H9 (cell line): Measurements from ENCODE around the gene SYTL1. TPM values are rescaled to one million over a fixed set of nuclear protein-coding genes. Genes with fewer than 3 reads are reported as not detected.

ENCODE experiments used
- DNase-seq: peaks from one replicate; pipeline ENCODE4 v3.0.0-alpha.2; 2017
- H2AFZ ChIP-seq: one replicate; pipeline ENCODE4 v1.6.1; 2013; ENCODE audit warnings: mild to moderate bottlenecking, low read length, control low read depth, moderate library complexity
- H2AK5ac ChIP-seq: 2 replicates; pipeline ENCODE4 v1.6.1; 2013; ENCODE audit warnings: low read length, control low read depth, mixed read lengths; ENCODE audit not compliant: insufficient read length
- H2BK120ac ChIP-seq: one replicate; pipeline ENCODE4 v1.6.1; 2013; ENCODE audit warnings: low read depth, mild to moderate bottlenecking, low read length, control low read depth, inconsistent platforms; ENCODE audit not compliant: poor library complexity, severe bottlenecking
- H2BK12ac ChIP-seq: 2 replicates; pipeline ENCODE4 v1.6.1; 2013; ENCODE audit warnings: low read length, control low read depth, mixed read lengths, low read depth; ENCODE audit not compliant: insufficient read length
- H2BK15ac ChIP-seq: 2 replicates; pipeline ENCODE4 v1.6.1; 2013; ENCODE audit warnings: low read depth, low read length, control low read depth
- H2BK20ac ChIP-seq: one replicate; pipeline ENCODE4 v1.6.1; 2013; ENCODE audit warnings: low read depth, mild to moderate bottlenecking, low read length, control low read depth, inconsistent platforms; ENCODE audit not compliant: poor library complexity, severe bottlenecking
- H2BK5ac ChIP-seq: 2 replicates; pipeline ENCODE4 v1.6.1; 2013; ENCODE audit warnings: low read length, control low read depth, mixed read lengths; ENCODE audit not compliant: insufficient read length
- H3K14ac ChIP-seq: 2 replicates; pipeline ENCODE4 v1.6.1; 2013; ENCODE audit warnings: low read length, control low read depth; ENCODE audit not compliant: insufficient read depth
- H3K18ac ChIP-seq: 2 replicates; pipeline ENCODE4 v1.6.1; 2013; ENCODE audit warnings: low read depth, mild to moderate bottlenecking, mixed read lengths, low read length, control low read depth; ENCODE audit not compliant: insufficient read length
- H3K23ac ChIP-seq: 2 replicates; pipeline ENCODE4 v1.6.1; 2013; ENCODE audit warnings: low read length, control low read depth, mixed read lengths, low read depth; ENCODE audit not compliant: insufficient read length
- H3K23me2 ChIP-seq: 2 replicates; pipeline ENCODE4 v1.6.1; 2013; ENCODE audit warnings: low read depth, mild to moderate bottlenecking, mixed read lengths, low read length, control low read depth; ENCODE audit not compliant: insufficient read length, poor library complexity, severe bottlenecking
- H3K27ac ChIP-seq: 2 replicates; pipeline ENCODE4 v1.5.1; 2013; ENCODE audit warnings: low read length, control low read depth, mixed read lengths, low read depth; ENCODE audit not compliant: insufficient read length
- H3K27me3 ChIP-seq: 2 replicates; pipeline ENCODE4 v1.6.1; 2013; ENCODE audit warnings: low read length, control low read depth, inconsistent platforms; ENCODE audit not compliant: insufficient read depth
- H3K4ac ChIP-seq: 2 replicates; pipeline ENCODE4 v1.6.1; 2013; ENCODE audit warnings: low read depth, mild to moderate bottlenecking, control low read depth, inconsistent platforms, low read length, moderate library complexity
- H3K4me1 ChIP-seq: 2 replicates; pipeline ENCODE4 v1.6.1; 2013; ENCODE audit warnings: low read length, control low read depth, inconsistent platforms; ENCODE audit not compliant: insufficient read depth
- H3K4me2 ChIP-seq: 2 replicates; pipeline ENCODE4 v1.6.1; 2013; ENCODE audit warnings: low read length, control low read depth, mixed read lengths; ENCODE audit not compliant: insufficient read length, insufficient read depth
- H3K56ac ChIP-seq: 2 replicates; pipeline ENCODE4 v1.6.1; 2013; ENCODE audit warnings: low read depth, mild to moderate bottlenecking, mixed read lengths, low read length, control low read depth; ENCODE audit not compliant: insufficient read length
- H3K79me1 ChIP-seq: 2 replicates; pipeline ENCODE4 v1.6.1; 2013; ENCODE audit warnings: low read depth, mild to moderate bottlenecking, moderate library complexity, low read length, control low read depth, inconsistent platforms; ENCODE audit not compliant: insufficient read depth, poor library complexity, severe bottlenecking
- H3K79me2 ChIP-seq: 2 replicates; pipeline ENCODE4 v1.6.1; 2013; ENCODE audit warnings: low read length, control low read depth, inconsistent platforms; ENCODE audit not compliant: insufficient read depth
- H3K9ac ChIP-seq: 2 replicates; pipeline ENCODE4 v1.6.1; 2013; ENCODE audit warnings: low read length, control low read depth, mixed read lengths; ENCODE audit not compliant: insufficient read length; ENCODE audit errors: extremely low read depth
- H3K9me3 ChIP-seq: one replicate; pipeline ENCODE4 v1.6.1; 2013; ENCODE audit warnings: low read depth, low read length, inconsistent platforms; ENCODE audit not compliant: control insufficient read depth
- H3T11ph ChIP-seq: one replicate; pipeline ENCODE4 v1.6.1; 2013; ENCODE audit warnings: mild to moderate bottlenecking, low read length, control low read depth, inconsistent platforms
- H4K20me1 ChIP-seq: one replicate; pipeline ENCODE4 v1.6.1; 2013; ENCODE audit not compliant: control insufficient read depth, insufficient read length, insufficient read depth
- H4K5ac ChIP-seq: 2 replicates; pipeline ENCODE4 v1.6.1; 2013; ENCODE audit warnings: low read depth, mild to moderate bottlenecking, mixed read lengths, low read length, control low read depth; ENCODE audit not compliant: insufficient read length
- H4K8ac ChIP-seq: replicated peaks from 2 replicates; pipeline ENCODE4 v1.6.1; 2013; ENCODE audit warnings: low read length, control low read depth, mixed read lengths, low read depth; ENCODE audit not compliant: insufficient read length
- H4K91ac ChIP-seq: 2 replicates; pipeline ENCODE4 v1.6.1; 2013; ENCODE audit warnings: low read depth, mild to moderate bottlenecking, moderate library complexity, mixed read lengths, low read length, control low read depth; ENCODE audit not compliant: insufficient read length
- H3K27ac Mint-ChIP-seq, 3 experiments: 2 replicates in 2 of 3; 3 replicates in 1 of 3; pipeline ENCODE4 v1.8.0; 2020 to 2021; ENCODE audit warnings: mixed read lengths in 3 of 3, mild to moderate bottlenecking in 1 of 3, moderate library complexity in 1 of 3
- H3K27me3 Mint-ChIP-seq: 2 replicates; pipeline ENCODE4 v1.8.0; 2021; ENCODE audit warnings: low read depth, mild to moderate bottlenecking, moderate library complexity, mixed read lengths
- H3K36me3 Mint-ChIP-seq, 3 experiments: 2 replicates in 2 of 3; 3 replicates in 1 of 3; pipeline ENCODE4 v1.8.0; 2020 to 2021; ENCODE audit warnings: low read depth in 3 of 3, mixed read lengths in 3 of 3; ENCODE audit not compliant: insufficient read depth in 1 of 3
- H3K4me1 Mint-ChIP-seq, 2 experiments: 2 replicates each; pipeline ENCODE4 v1.8.0; 2020; ENCODE audit warnings: mixed read lengths in 2 of 2
- H3K4me3 Mint-ChIP-seq, 2 experiments: 2 replicates in 1 of 2; 3 replicates in 1 of 2; pipeline ENCODE4 v1.8.0; 2020 to 2021; ENCODE audit warnings: mild to moderate bottlenecking in 2 of 2, mixed read lengths in 2 of 2, moderate library complexity in 1 of 2
- H3K9me3 Mint-ChIP-seq, 2 experiments: 2 replicates in 1 of 2; 3 replicates in 1 of 2; pipeline ENCODE4 v1.8.0; 2020; ENCODE audit warnings: mild to moderate bottlenecking in 2 of 2, mixed read lengths in 2 of 2, moderate library complexity in 1 of 2
- CTCF ChIP-seq: fragments of 200-600 bp; sonication (generic); conservative IDR thresholded peaks from 3 replicates; pipeline ENCODE4 v1.8.0; 2021; ENCODE audit warnings: antibody characterized with exemption, mild to moderate bottlenecking
- whole genome bisulfite sequencing: extraction: QIAGEN DNeasy Blood & Tissue Kit; methylation state at CpG from one replicate; pipeline ENCODE4 v1.1.7; 2013; ENCODE audit warnings: missing lambda C conversion rate, low lambda C conversion rate, mixed read lengths; ENCODE audit not compliant: insufficient read length; ENCODE audit errors: extremely low coverage; 5-methylcytosine and 5-hydroxymethylcytosine counted together
- total RNA-seq: library from RNA; stranded (reverse); gene quantifications from 2 replicates; pipeline ENCODE4 v1.2.1, GENCODE V29; 2021

SYTL1 gene
- total RNA-seq, 1 experiment from 2014 or later = 12.0 TPM

GRCh38 chr1:27350663-27351540 is 9.1 kb downstream of the SYTL1 start:
- Mint-ChIP-seq H3K4me3 (peak overlapping the region; percentile 70 to 84), H3K4me1 (peaks cover 14 to 20% of the 10 kb centered on the region in 2 experiments), H3K27ac (no peak overlapping the region), H3K36me3 (peaks cover 4 to 18% (median 12%) of the 10 kb centered on the region in 3 experiments; a peak in 5 of 7 replicates), H3K27me3 (peaks cover 23% of the 10 kb centered on the region), H3K9me3 (no peaks in the 10 kb centered on the region)
- Histone ChIP-seq H3K14ac (no peak overlapping the region), H2BK12ac (no peak overlapping the region), H3K4me2 (peak overlapping the region; percentile 71), H3K4me1 (no peaks in the 10 kb centered on the region), H4K91ac (no peak overlapping the region), H2AK5ac (no peak overlapping the region), H4K5ac (no peak overlapping the region), H3T11ph (no peak overlapping the region), H2BK20ac (no peak overlapping the region), H4K20me1 (peaks cover 4% of the 10 kb centered on the region), H3K4ac (no peak overlapping the region), H4K8ac (no peak overlapping the region), H3K9ac (peak overlapping the region; percentile 4), H3K79me1 (no peaks in the 10 kb centered on the region), H3K27me3 (no peaks in the 10 kb centered on the region), H2BK15ac (no peak overlapping the region), H2BK120ac (no peak overlapping the region), H2AFZ (no peak overlapping the region), H2BK5ac (no peak overlapping the region), H3K27ac (no peak overlapping the region), H3K23ac (no peak overlapping the region), H3K18ac (peak overlapping the region; percentile 4), H3K56ac (no peak overlapping the region), H3K9me3 (no peaks in the 10 kb centered on the region), H3K23me2 (peaks cover 21% of the 10 kb centered on the region), H3K79me2 (no peaks in the 10 kb centered on the region; the same call in 1 of the 2 replicates)
- peak; percentile 99 for DNase-seq
- peak; percentile 36; the same call in 2 of the 3 replicates for TF ChIP-seq CTCF
- WGBS = no CpG with 5 or more reads among the region's 62 CpGs
